HEK293 (cell line): ENCODE measurements around the gene CDRT4.

ENCODE experiments used
- CTCF ChIA-PET: fragments of 350-600 bp; formaldehyde crosslinking; extraction: SDS; loops from one replicate; lab custom pipeline; 2021; ENCODE audit warnings: antibody characterized with exemption; lab: Yijun Ruan, JAX
- POLR2A ChIA-PET: fragments of 300-600 bp; formaldehyde crosslinking; extraction: SDS; loops from one replicate; lab custom pipeline; 2020; ENCODE audit warnings: antibody characterized with exemption, inconsistent platforms; lab: Yijun Ruan, JAX
- H3K27ac ChIP-seq: fragments of 200-500 bp; sonication (Bioruptor generic); 2 replicates; pipeline ENCODE4 v1.5.1; 2014; ENCODE audit warnings: low read depth, low read length, control low read depth, inconsistent platforms; ENCODE audit errors: extremely low read depth
- H3K36me3 ChIP-seq, 2 experiments: fragments of 200-500 bp in 1 of 2; sonication (Bioruptor generic) in 1 of 2; 1 replicate in 1 of 2; 2 replicates in 1 of 2; pipeline ENCODE4 v1.5.1; 2014 to 2017; ENCODE audit warnings: inconsistent platforms in 2 of 2, low read length in 2 of 2; ENCODE audit not compliant: control insufficient read depth in 2 of 2, insufficient read depth in 1 of 2
- H3K4me1 ChIP-seq: fragments of 200-500 bp; sonication (Bioruptor generic); 2 replicates; pipeline ENCODE4 v1.5.1; 2014; ENCODE audit warnings: mild to moderate bottlenecking, low read length, inconsistent platforms; ENCODE audit not compliant: control insufficient read depth, insufficient read depth
- H3K4me3 ChIP-seq: 2 replicates; pipeline ENCODE4 v1.5.1; 2011; ENCODE audit warnings: low read depth, mild to moderate bottlenecking, control low read depth, low read length, moderate library complexity
- H3K9me3 ChIP-seq: fragments of 200-500 bp; sonication (Bioruptor generic); 2 replicates; pipeline ENCODE4 v1.5.1; 2014; ENCODE audit warnings: low read depth, low read length, inconsistent platforms; ENCODE audit not compliant: control insufficient read depth, insufficient read depth
- EGR2 ChIP-seq: fragments of 450-650 bp; formaldehyde crosslinking; IDR thresholded peaks from 2 replicates; pipeline ENCODE4 v1.5.1; 2016; ENCODE audit warnings: low read depth, missing biosample characterization, missing genetic modification characterization
- GLIS1 ChIP-seq: fragments of 450-650 bp; formaldehyde crosslinking; IDR thresholded peaks from 2 replicates; pipeline ENCODE4 v1.5.1; 2016; ENCODE audit warnings: missing biosample characterization, missing genetic modification characterization
- KLF1 ChIP-seq: fragments of 450-650 bp; formaldehyde crosslinking; IDR thresholded peaks from 2 replicates; pipeline ENCODE4 v1.5.1; 2016; ENCODE audit warnings: missing biosample characterization, missing genetic modification characterization
- REST ChIP-seq: fragments of 450-650 bp; formaldehyde crosslinking; IDR thresholded peaks from 2 replicates; pipeline ENCODE4 v1.5.1; 2016; ENCODE audit warnings: missing biosample characterization, missing genetic modification characterization
- YY1 ChIP-seq: fragments of 450-650 bp; formaldehyde crosslinking; IDR thresholded peaks from 2 replicates; pipeline ENCODE4 v1.5.1; 2018; ENCODE audit warnings: missing biosample characterization, missing genetic modification characterization
- ZBTB20 ChIP-seq: fragments of 450-650 bp; formaldehyde crosslinking; IDR thresholded peaks from 2 replicates; pipeline ENCODE4 v1.5.1; 2016; ENCODE audit warnings: missing biosample characterization, missing genetic modification characterization
- ZBTB7A ChIP-seq: fragments of 450-650 bp; formaldehyde crosslinking; IDR thresholded peaks from 2 replicates; pipeline ENCODE4 v1.5.1; 2016; ENCODE audit warnings: low read depth, missing biosample characterization, missing genetic modification characterization
- ZEB2 ChIP-seq: fragments of 450-650 bp; formaldehyde crosslinking; IDR thresholded peaks from 2 replicates; pipeline ENCODE4 v1.5.1; 2016; ENCODE audit warnings: missing biosample characterization, missing genetic modification characterization
- ZNF114 ChIP-seq: fragments of 450-650 bp; formaldehyde crosslinking; IDR thresholded peaks from 2 replicates; pipeline ENCODE4 v1.5.0; 2017; ENCODE audit warnings: missing biosample characterization, missing genetic modification characterization
- ZNF133 ChIP-seq: fragments of 450-650 bp; formaldehyde crosslinking; IDR thresholded peaks from 2 replicates; pipeline ENCODE4 v1.5.1; 2016; ENCODE audit warnings: missing biosample characterization, missing genetic modification characterization
- ZNF350 ChIP-seq: fragments of 450-650 bp; formaldehyde crosslinking; IDR thresholded peaks from 2 replicates; pipeline ENCODE4 v1.5.0; 2017; ENCODE audit warnings: missing biosample characterization, mild to moderate bottlenecking, missing genetic modification characterization
- ZNF366 ChIP-seq: fragments of 450-650 bp; formaldehyde crosslinking; conservative IDR thresholded peaks from 2 replicates; pipeline ENCODE4 v1.5.1; 2016; ENCODE audit warnings: missing biosample characterization, missing genetic modification characterization
- ZNF394 ChIP-seq: fragments of 450-650 bp; formaldehyde crosslinking; IDR thresholded peaks from 2 replicates; pipeline ENCODE4 v1.5.1; 2016; ENCODE audit warnings: missing biosample characterization, missing genetic modification characterization, mild to moderate bottlenecking, moderate library complexity, borderline replicate concordance
- ZNF404 ChIP-seq: fragments of 450-650 bp; formaldehyde crosslinking; IDR thresholded peaks from 2 replicates; pipeline ENCODE4 v1.5.1; 2017; ENCODE audit warnings: missing biosample characterization, missing genetic modification characterization
- ZNF433 ChIP-seq: fragments of 450-650 bp; formaldehyde crosslinking; IDR thresholded peaks from 2 replicates; pipeline ENCODE4 v1.5.1; 2016; ENCODE audit warnings: missing biosample characterization, missing genetic modification characterization, low read depth
- ZNF48 ChIP-seq: fragments of 450-650 bp; formaldehyde crosslinking; IDR thresholded peaks from 2 replicates; pipeline ENCODE4 v1.5.1; 2016; ENCODE audit warnings: missing biosample characterization, missing genetic modification characterization
- ZNF501 ChIP-seq: fragments of 450-650 bp; formaldehyde crosslinking; IDR thresholded peaks from 2 replicates; pipeline ENCODE4 v1.5.1; 2016; ENCODE audit warnings: missing biosample characterization, missing genetic modification characterization
- ZNF510 ChIP-seq: fragments of 450-650 bp; formaldehyde crosslinking; IDR thresholded peaks from 2 replicates; pipeline ENCODE4 v1.5.1; 2018; ENCODE audit warnings: mild to moderate bottlenecking, missing genetic modification characterization, missing biosample characterization; ENCODE audit not compliant: insufficient replicate concordance
- ZNF548 ChIP-seq: fragments of 450-650 bp; formaldehyde crosslinking; IDR thresholded peaks from 2 replicates; pipeline ENCODE4 v1.5.1; 2016; ENCODE audit warnings: missing biosample characterization, missing genetic modification characterization
- ZNF549 ChIP-seq: fragments of 450-650 bp; IDR thresholded peaks from 2 replicates; pipeline ENCODE4 v1.5.1; 2018; ENCODE audit warnings: missing biosample characterization, missing genetic modification characterization, mild to moderate bottlenecking, inconsistent platforms, moderate library complexity
- ZNF561 ChIP-seq: fragments of 450-650 bp; IDR thresholded peaks from 2 replicates; pipeline ENCODE4 v1.5.1; 2018; ENCODE audit warnings: missing biosample characterization, missing genetic modification characterization, borderline replicate concordance
- ZNF580 ChIP-seq: fragments of 450-650 bp; formaldehyde crosslinking; IDR thresholded peaks from 2 replicates; pipeline ENCODE4 v1.5.1; 2016; ENCODE audit warnings: missing biosample characterization, missing genetic modification characterization
- ZNF585B ChIP-seq: fragments of 450-650 bp; formaldehyde crosslinking; IDR thresholded peaks from 2 replicates; pipeline ENCODE4 v1.5.1; 2016; ENCODE audit warnings: missing biosample characterization, missing genetic modification characterization
- ZNF600 ChIP-seq: fragments of 450-650 bp; formaldehyde crosslinking; IDR thresholded peaks from 2 replicates; pipeline ENCODE4 v1.5.1; 2016; ENCODE audit warnings: missing biosample characterization, missing genetic modification characterization
- ZNF621 ChIP-seq: fragments of 450-650 bp; formaldehyde crosslinking; IDR thresholded peaks from 2 replicates; pipeline ENCODE4 v1.5.1; 2017; ENCODE audit warnings: missing biosample characterization, missing genetic modification characterization
- ZNF623 ChIP-seq: fragments of 450-650 bp; formaldehyde crosslinking; IDR thresholded peaks from 2 replicates; pipeline ENCODE4 v1.5.1; 2016; ENCODE audit warnings: missing biosample characterization, missing genetic modification characterization
- ZNF629 ChIP-seq: fragments of 450-650 bp; formaldehyde crosslinking; IDR thresholded peaks from 2 replicates; pipeline ENCODE4 v1.5.1; 2017; ENCODE audit warnings: missing biosample characterization, missing genetic modification characterization
- ZNF677 ChIP-seq: fragments of 450-650 bp; IDR thresholded peaks from 2 replicates; pipeline ENCODE4 v1.5.0; 2018; ENCODE audit warnings: missing biosample characterization, mild to moderate bottlenecking, missing genetic modification characterization, moderate library complexity
- ZNF701 ChIP-seq: fragments of 450-650 bp; formaldehyde crosslinking; IDR thresholded peaks from 2 replicates; pipeline ENCODE4 v1.5.1; 2016; ENCODE audit warnings: missing biosample characterization, missing genetic modification characterization
- ZNF707 ChIP-seq: fragments of 450-650 bp; formaldehyde crosslinking; IDR thresholded peaks from 2 replicates; pipeline ENCODE4 v1.5.1; 2016; ENCODE audit warnings: missing biosample characterization, missing genetic modification characterization
- ZNF791 ChIP-seq: fragments of 450-650 bp; formaldehyde crosslinking; IDR thresholded peaks from 2 replicates; pipeline ENCODE4 v1.5.1; 2016; ENCODE audit warnings: missing biosample characterization, missing genetic modification characterization
- ZSCAN23 ChIP-seq: fragments of 450-650 bp; formaldehyde crosslinking; IDR thresholded peaks from 2 replicates; pipeline ENCODE4 v1.5.1; 2016; ENCODE audit warnings: missing biosample characterization, missing genetic modification characterization

CDRT4 gene

GRCh38 chr17:15457723-15458094 is 9.7 kb downstream of the CDRT4 start:
- no peak overlapping the region for H3K4me3 ChIP-seq
- ChIA-PET POLR2A (no interaction called here), CTCF (interaction anchor here (0.8 to 1.2 kb wide), 2 partner anchors 12 to 45 kb away, joined by 3 read pairs; no protein-coding TSS in a partner anchor)
- TF ChIP-seq EGR2 (tag by site-specific recombination) (no peak), ZBTB7A (tag by site-specific recombination) (no peak), YY1 (tag by site-specific recombination) (no peak)
- no peak overlapping the region for H3K27ac ChIP-seq
- peaks cover 0 to 31% of the 10 kb centered on the region in 2 experiments; a peak in 2 of 3 replicates for H3K36me3 ChIP-seq
- H3K9me3 ChIP-seq: no peaks in the 10 kb centered on the region; the same call in 1 of the 2 replicates
- no peaks in the 10 kb centered on the region for H3K4me1 ChIP-seq

DNA sequence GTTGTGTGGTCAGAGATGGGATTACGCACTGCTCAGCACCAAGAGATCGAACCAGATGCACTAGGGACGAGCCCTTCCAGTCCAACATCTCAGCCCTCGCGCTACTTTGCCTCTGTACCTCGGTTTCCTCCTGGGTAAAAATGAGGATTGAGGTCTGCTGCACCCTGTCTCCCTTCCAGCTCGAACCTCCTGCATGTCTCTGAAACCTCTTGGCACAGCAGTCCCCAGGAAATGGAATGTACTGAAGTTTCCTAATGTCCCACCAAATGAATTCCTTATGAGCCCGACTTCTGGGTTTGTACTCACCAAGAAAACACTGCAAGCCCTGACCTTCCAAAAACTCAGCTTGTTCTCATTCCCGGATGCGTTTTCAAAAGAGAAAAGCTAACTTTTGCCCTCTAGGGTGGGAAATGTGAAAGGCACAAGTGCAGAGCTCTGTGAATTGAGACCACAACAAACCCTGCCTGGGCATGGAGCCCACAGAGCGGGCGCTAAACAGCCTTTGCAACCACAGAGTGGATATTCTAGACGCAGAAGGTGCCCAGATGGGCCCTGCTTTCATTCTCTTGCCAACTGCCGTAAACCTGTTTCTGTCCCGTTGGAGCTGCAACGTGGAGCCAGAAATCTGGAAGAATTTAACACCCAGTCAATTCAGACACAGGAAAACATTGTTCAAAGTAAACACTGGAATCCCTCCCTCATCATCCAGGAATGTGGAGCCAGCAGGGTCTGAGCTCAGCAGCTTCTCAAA is 10.3 kb downstream of the CDRT4 start:
- H3K9me3 ChIP-seq: no peaks in the 10 kb centered on the region; the same call in 1 of the 2 replicates
- TF ChIP-seq ZNF701 (tag by site-specific recombination): no peak
- TF ChIP-seq ZEB2 (tag by site-specific recombination): no peak
- no peak for TF ChIP-seq ZNF561 (tag by site-specific recombination)
- TF ChIP-seq ZNF621 (tag by site-specific recombination): no peak
- TF ChIP-seq ZNF549: no peak
- no peak for TF ChIP-seq ZNF600 (tag by site-specific recombination)
- no peak for TF ChIP-seq ZSCAN23 (tag by site-specific recombination)
- no peak for TF ChIP-seq ZNF433
- TF ChIP-seq ZNF629 (tag by site-specific recombination): no peak
- no peak for TF ChIP-seq ZNF133 (tag by site-specific recombination)
- no peak for TF ChIP-seq ZNF394 (tag by site-specific recombination)
- TF ChIP-seq ZNF585B (tag by site-specific recombination): no peak
- TF ChIP-seq ZNF580 (tag by site-specific recombination): no peak
- no peak for TF ChIP-seq ZNF548
- TF ChIP-seq ZNF510 (tag by site-specific recombination): no peak
- no peak for TF ChIP-seq ZNF366 (tag by site-specific recombination)
- TF ChIP-seq ZBTB20: no peak
- TF ChIP-seq ZNF677: no peak
- no peak for TF ChIP-seq ZNF501 (tag by site-specific recombination)
- TF ChIP-seq ZNF404 (tag by site-specific recombination): no peak
- no peak overlapping the region for H3K4me3 ChIP-seq
- POLR2A ChIA-PET: no interaction called here
- H3K4me1 ChIP-seq: no peaks in the 10 kb centered on the region
- peaks cover 0 to 37% of the 10 kb centered on the region in 2 experiments; a peak in 1 of 3 replicates for H3K36me3 ChIP-seq
- CTCF ChIA-PET: interaction anchor here (0.8 to 1.2 kb wide), 2 partner anchors 11 to 46 kb away, joined by 3 read pairs; no protein-coding TSS in a partner anchor
- no peak overlapping the region for H3K27ac ChIP-seq

DNA sequence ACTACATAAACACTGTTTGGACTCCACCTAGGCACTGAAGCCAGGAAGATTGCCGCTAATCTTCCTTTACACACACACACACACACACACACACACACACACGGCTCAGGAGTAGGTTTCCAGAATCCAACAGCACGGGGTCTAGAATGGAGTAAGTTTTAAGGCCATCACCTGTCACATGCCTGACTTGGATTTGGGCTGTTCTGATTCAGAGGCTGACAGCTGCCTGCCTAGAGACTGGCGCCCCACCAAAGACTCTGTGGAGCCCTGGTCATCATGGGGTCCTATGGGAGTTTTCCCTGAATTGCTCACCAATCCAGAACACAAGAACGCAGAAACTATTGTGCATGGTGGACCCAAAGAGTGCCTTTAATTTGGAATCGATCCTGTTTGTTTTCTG is 10.9 kb downstream of the CDRT4 start:
- Histone ChIP-seq H3K36me3 (peaks cover 0 to 43% of the 10 kb centered on the region in 2 experiments; a peak in 1 of 3 replicates), H3K27ac (no peak overlapping the region), H3K4me1 (no peaks in the 10 kb centered on the region), H3K9me3 (no peaks in the 10 kb centered on the region; the same call in 1 of the 2 replicates), H3K4me3 (no peak overlapping the region)
- ChIA-PET CTCF (no interaction called here), POLR2A (no interaction called here)
- TF ChIP-seq GLIS1 (tag by site-specific recombination) (no peak), ZNF48 (tag by site-specific recombination) (no peak), ZNF677 (no peak), ZNF350 (tag by site-specific recombination) (no peak), ZNF585B (tag by site-specific recombination) (no peak), REST (tag by site-specific recombination) (no peak), ZNF114 (tag by site-specific recombination) (no peak), ZNF707 (no peak), KLF1 (tag by site-specific recombination) (no peak), ZNF433 (no peak), ZNF623 (tag by site-specific recombination) (no peak), ZNF791 (no peak)
